NCI-H82 (cell line): ENCODE measurements around the gene ENDOG.
"Not testable (repeated sequence)": the region's sequence is repeated elsewhere in the genome, so short reads cannot be mapped to it uniquely, and the experiment has no call there.

Source experiments
- DNase-seq: peaks from one replicate; lab custom pipeline; 2025; lab: John Stamatoyannopoulos, UW

The ENDOG gene

GRCh38 chr9:128862401-128862851 lies 44.1 kb downstream of the ENDOG start:
- DNase-seq = no peak

GRCh38 chr9:128863647-128864046 lies 45.3 kb downstream of the ENDOG start:
- peak; percentile 86 for DNase-seq

GRCh38 chr9:128870128-128870940 lies 52.0 kb downstream of the ENDOG start:
- DNase-seq = no peak

- DNase-seq = not testable (repeated sequence)
Measured at GRCh38 chr9:128870941-128871265, 52.6 kb downstream of the ENDOG start.
